Erythroblast (primary cell): Measurements from ENCODE around the gene RASL11A.

Experiments used
- GATA1 ChIP-seq: IDR thresholded peaks from 2 replicates; pipeline ENCODE4 v1.6.1; 2011; ENCODE audit warnings: low read depth, mild to moderate bottlenecking, control low read depth, low read length, moderate library complexity
- POLR2A ChIP-seq: IDR thresholded peaks from 2 replicates; pipeline ENCODE4 v1.6.1; 2011; ENCODE audit warnings: mild to moderate bottlenecking, low read length

GRCh38 chr13:27263438-27263837 lies 7.2 kb upstream of the RASL11A start:
- no peak for TF ChIP-seq POLR2A
- no peak for TF ChIP-seq GATA1
